ENCODE measurements around the gene SYT2. TPM values are rescaled to one million over a fixed set of nuclear protein-coding genes. Genes with fewer than 3 reads are reported as not detected.

The SYT2 gene
- total RNA-seq, 1 donor from 2014 or later = 2.6 TPM

DNA sequence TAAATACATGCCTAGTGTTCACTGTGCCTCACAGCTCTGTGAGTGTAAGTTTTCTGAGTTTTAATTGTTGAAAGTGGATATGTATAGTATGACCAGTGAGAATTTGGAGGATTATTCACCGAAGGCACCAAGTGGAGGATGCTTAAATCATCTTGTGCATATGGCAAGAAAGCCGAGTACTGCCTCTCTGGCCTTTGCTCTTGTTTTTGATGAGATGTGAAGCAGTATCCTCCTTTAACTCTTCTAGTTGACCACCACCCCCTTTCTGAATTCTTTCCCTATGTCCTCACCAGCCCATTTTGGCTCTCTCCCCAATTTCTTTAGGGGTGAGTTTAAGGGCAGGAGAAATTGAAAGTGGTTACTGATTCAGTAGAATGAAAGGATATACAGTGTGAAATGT lies 130.4 kb downstream of the SYT2 start:
- Mint-ChIP-seq H3K27me3 (ENCODE audit: low read depth) (no peaks in the 10 kb centered on the region), H3K36me3 (ENCODE audit: low read depth) (peaks cover 7% of the 10 kb centered on the region), H3K4me1 (peaks cover 23% of the 10 kb centered on the region)

DNA sequence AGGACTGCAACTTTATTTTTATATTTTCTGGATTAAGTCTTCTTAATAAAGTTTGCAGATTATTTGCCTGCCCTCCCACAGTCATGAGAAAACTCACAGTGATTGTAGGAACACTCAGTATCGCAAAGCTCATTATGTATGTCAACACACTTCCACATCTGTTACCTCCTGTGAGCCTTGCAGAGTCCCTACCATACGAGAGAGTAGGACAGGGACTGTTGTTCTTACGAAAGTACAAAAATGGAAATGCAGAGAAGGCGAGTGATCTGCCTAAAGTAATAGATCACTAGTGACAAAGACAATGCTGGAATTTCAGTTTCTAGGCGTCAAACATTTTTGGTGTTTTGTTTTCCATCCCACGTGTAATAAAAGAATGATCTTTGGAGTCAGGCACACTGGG lies 131.7 kb downstream of the SYT2 start:
- H3K27me3 Mint-ChIP-seq (ENCODE audit: low read depth) = no peaks in the 10 kb centered on the region
- peaks cover 7% of the 10 kb centered on the region for H3K36me3 Mint-ChIP-seq (ENCODE audit: low read depth)
- H3K4me3 Mint-ChIP-seq = no peak overlapping the region
- TF ChIP-seq, protein P1, sequence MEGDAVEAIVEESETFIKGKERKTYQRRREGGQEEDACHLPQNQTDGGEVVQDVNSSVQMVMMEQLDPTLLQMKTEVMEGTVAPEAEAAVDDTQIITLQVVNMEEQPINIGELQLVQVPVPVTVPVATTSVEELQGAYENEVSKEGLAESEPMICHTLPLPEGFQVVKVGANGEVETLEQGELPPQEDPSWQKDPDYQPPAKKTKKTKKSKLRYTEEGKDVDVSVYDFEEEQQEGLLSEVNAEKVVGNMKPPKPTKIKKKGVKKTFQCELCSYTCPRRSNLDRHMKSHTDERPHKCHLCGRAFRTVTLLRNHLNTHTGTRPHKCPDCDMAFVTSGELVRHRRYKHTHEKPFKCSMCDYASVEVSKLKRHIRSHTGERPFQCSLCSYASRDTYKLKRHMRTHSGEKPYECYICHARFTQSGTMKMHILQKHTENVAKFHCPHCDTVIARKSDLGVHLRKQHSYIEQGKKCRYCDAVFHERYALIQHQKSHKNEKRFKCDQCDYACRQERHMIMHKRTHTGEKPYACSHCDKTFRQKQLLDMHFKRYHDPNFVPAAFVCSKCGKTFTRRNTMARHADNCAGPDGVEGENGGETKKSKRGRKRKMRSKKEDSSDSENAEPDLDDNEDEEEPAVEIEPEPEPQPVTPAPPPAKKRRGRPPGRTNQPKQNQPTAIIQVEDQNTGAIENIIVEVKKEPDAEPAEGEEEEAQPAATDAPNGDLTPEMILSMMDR (conservative IDR thresholded peaks at IDR 0.05) = no peak
- peaks cover 23% of the 10 kb centered on the region for H3K4me1 Mint-ChIP-seq
- H3K27ac Mint-ChIP-seq (ENCODE audit: unreplicated experiment) = no peak overlapping the region
- DNase-seq (ENCODE audit: low read depth, low spot score) = no peak
- no peaks in the 10 kb centered on the region for H3K9me3 Mint-ChIP-seq

More for the DNA sequence above, 130.4 kb downstream of the SYT2 start:
- no peak for DNase-seq (ENCODE audit: low read depth, low spot score)
- Mint-ChIP-seq H3K9me3 (no peaks in the 10 kb centered on the region), H3K27ac (ENCODE audit: unreplicated experiment) (no peak overlapping the region), H3K4me3 (no peak overlapping the region)
- TF ChIP-seq, protein P1 (conservative IDR thresholded peaks at IDR 0.05) = no peak

DNA sequence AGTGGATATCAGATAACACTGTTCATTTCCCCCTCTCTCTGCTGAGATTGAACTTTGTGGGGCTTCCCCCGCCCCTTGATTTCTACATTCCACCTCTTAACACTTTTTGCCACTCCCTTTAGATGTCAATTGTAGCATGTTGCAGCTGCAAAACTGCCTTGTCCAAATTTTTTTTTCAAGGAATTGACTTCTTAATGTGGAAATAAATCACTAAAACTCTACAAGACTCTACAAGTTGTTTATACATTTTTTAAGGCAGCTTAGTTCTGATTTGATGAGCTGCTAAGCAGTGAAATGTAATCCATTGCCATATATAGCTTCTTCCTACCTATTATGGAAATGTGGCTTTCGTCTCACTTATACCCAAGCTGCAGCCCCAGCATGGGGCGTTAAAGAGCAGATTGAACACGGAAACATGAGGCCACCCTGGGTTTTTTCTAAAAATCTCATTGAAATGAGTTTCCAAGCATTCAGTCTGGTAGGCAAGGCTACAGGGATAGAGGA lies 132.2 kb downstream of the SYT2 start:
- Mint-ChIP-seq H3K27me3 (ENCODE audit: low read depth) (no peaks in the 10 kb centered on the region), H3K9me3 (no peaks in the 10 kb centered on the region), H3K4me3 (no peak overlapping the region), H3K36me3 (ENCODE audit: low read depth) (peaks cover 7% of the 10 kb centered on the region), H3K27ac (ENCODE audit: unreplicated experiment) (peak overlapping the region; percentile 46), H3K4me1 (peaks cover 23% of the 10 kb centered on the region)
- TF ChIP-seq, protein P1 (conservative IDR thresholded peaks at IDR 0.05) = no peak
- DNase-seq (ENCODE audit: low read depth, low spot score) = no peak

DNA sequence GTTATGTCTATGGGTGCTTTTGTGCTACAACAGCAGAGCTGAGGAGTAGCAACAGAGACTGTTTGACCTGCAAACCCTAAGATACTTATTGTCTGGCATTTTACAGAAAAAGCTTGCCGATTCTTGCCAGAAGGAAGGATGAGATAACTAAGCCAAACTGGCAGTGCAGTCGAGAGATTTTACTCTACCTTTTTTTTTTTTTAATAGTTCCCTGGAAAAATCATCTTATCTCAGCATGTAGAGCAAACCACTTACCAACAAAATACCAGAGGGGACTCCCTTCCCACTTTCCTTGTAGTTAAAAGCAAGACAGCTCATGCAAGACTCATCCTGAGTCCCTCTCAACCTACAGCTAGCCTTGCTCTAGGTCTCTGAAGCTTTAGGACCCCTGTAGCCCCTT lies 132.9 kb downstream of the SYT2 start:
- Mint-ChIP-seq H3K9me3 (no peaks in the 10 kb centered on the region), H3K4me3 (no peak overlapping the region), H3K27ac (ENCODE audit: unreplicated experiment) (no peak overlapping the region), H3K36me3 (ENCODE audit: low read depth) (peaks cover 7% of the 10 kb centered on the region), H3K4me1 (peaks cover 23% of the 10 kb centered on the region), H3K27me3 (ENCODE audit: low read depth) (no peaks in the 10 kb centered on the region)
- DNase-seq (ENCODE audit: low read depth, low spot score) = no peak
- TF ChIP-seq, protein P1 (conservative IDR thresholded peaks at IDR 0.05) = no peak

- DNase-seq (ENCODE audit: low read depth, low spot score) = no peak
- peaks cover 3% of the 10 kb centered on the region for H3K36me3 Mint-ChIP-seq (ENCODE audit: low read depth)
- TF ChIP-seq, protein P1 (conservative IDR thresholded peaks at IDR 0.05) = no peak
- no peaks in the 10 kb centered on the region for H3K27me3 Mint-ChIP-seq (ENCODE audit: low read depth)
- no peaks in the 10 kb centered on the region for H3K9me3 Mint-ChIP-seq
- H3K27ac Mint-ChIP-seq (ENCODE audit: unreplicated experiment) = no peak overlapping the region
- H3K4me3 Mint-ChIP-seq = no peak overlapping the region
- peaks cover 23% of the 10 kb centered on the region for H3K4me1 Mint-ChIP-seq
These were observed 133.4 kb downstream of the SYT2 start for GRCh38 chr1:202576816-202577215.
